Smooth muscle cell (in vitro differentiated cells): ENCODE results near the gene SPI1. TPM values are rescaled to one million over a fixed set of nuclear protein-coding genes. Genes with fewer than 3 reads are reported as not detected.

Experiments used
- DNase-seq: peaks from one replicate; lab custom pipeline; 2025; ENCODE audit not compliant: unreplicated experiment; lab: John Stamatoyannopoulos, UW
- H2AFZ ChIP-seq: fragments of 200-600 bp; sonication (generic); 2 replicates; pipeline ENCODE4 v1.6.0; 2016; ENCODE audit warnings: antibody characterized with exemption, low read depth, mild to moderate bottlenecking
- H3F3A ChIP-seq: fragments of 200-600 bp; sonication (generic); 2 replicates; pipeline ENCODE4 v1.6.0; 2017; ENCODE audit warnings: antibody characterized with exemption, low read depth
- H3K27ac ChIP-seq: fragments of 200-600 bp; sonication (generic); 2 replicates; pipeline ENCODE4 v1.5.1; 2016; ENCODE audit warnings: low read depth, mild to moderate bottlenecking
- H3K27me3 ChIP-seq: fragments of 200-600 bp; sonication (generic); 2 replicates; pipeline ENCODE4 v1.6.1; 2016; ENCODE audit warnings: low read depth, mild to moderate bottlenecking
- H3K36me3 ChIP-seq: fragments of 200-600 bp; sonication (generic); 2 replicates; pipeline ENCODE4 v1.5.1; 2016; ENCODE audit warnings: low read depth
- H3K4me1 ChIP-seq: fragments of 200-600 bp; sonication (generic); 2 replicates; pipeline ENCODE4 v1.5.1; 2016; ENCODE audit warnings: low read depth
- H3K4me2 ChIP-seq: fragments of 200-600 bp; sonication (generic); 2 replicates; pipeline ENCODE4 v1.6.0; 2016; ENCODE audit warnings: mild to moderate bottlenecking
- H3K4me3 ChIP-seq: fragments of 200-600 bp; sonication (generic); 2 replicates; pipeline ENCODE4 v1.5.1; 2016; ENCODE audit warnings: mild to moderate bottlenecking
- H3K79me2 ChIP-seq: fragments of 200-600 bp; sonication (generic); 2 replicates; pipeline ENCODE4 v1.6.0; 2016; ENCODE audit warnings: low read depth, mild to moderate bottlenecking
- H3K9ac ChIP-seq: fragments of 200-600 bp; sonication (generic); 2 replicates; pipeline ENCODE4 v1.6.0; 2016; ENCODE audit warnings: low read depth
- H3K9me3 ChIP-seq: fragments of 200-600 bp; sonication (generic); replicated peaks from 2 replicates; pipeline ENCODE4 v1.5.1; 2016; ENCODE audit warnings: low read depth
- H4K20me1 ChIP-seq: fragments of 200-600 bp; sonication (generic); 2 replicates; pipeline ENCODE4 v1.6.0; 2016; ENCODE audit warnings: low read depth
- CTCF ChIP-seq: fragments of 200-600 bp; sonication (generic); IDR thresholded peaks from 2 replicates; pipeline ENCODE4 v1.5.1; 2017; ENCODE audit warnings: borderline replicate concordance, mild to moderate bottlenecking, antibody characterized with exemption; ENCODE audit not compliant: insufficient read depth, poor library complexity, severe bottlenecking
- WGBS: methylation state at CpG from one replicate; pipeline ENCODE4 v1.1.7; 2016; ENCODE audit warnings: low lambda C conversion rate; 5-methylcytosine and 5-hydroxymethylcytosine counted together
- polyA plus RNA-seq: library from polyadenylated mRNA; unstranded; fragments of >200 nt; fragmentation: Nextera tagmentation; extraction: Ambion mirVana; gene quantifications from 2 replicates; pipeline ENCODE4 v1.2.1, GENCODE V29; 2016
- total RNA-seq: library from RNA; depleted of rRNA; stranded (reverse); fragments of >200 nt; gene quantifications from 2 replicates; pipeline ENCODE4 v1.2.3, GENCODE V29; 2014

Gene SPI1
- total and polyA plus RNA-seq, 2 experiments from 2014 or later = not detected

- no peak within 1 kb of the TSS for H3K27ac ChIP-seq
- H4K20me1 ChIP-seq = no peaks in the 10 kb centered on the region
- TF ChIP-seq CTCF = no peak
- no peak within 1 kb of the TSS for H3K4me2 ChIP-seq
- DNase-seq = no peak
- H3K4me3 ChIP-seq = no peak within 1 kb of the TSS
- no peaks in the 10 kb centered on the region for H3K9me3 ChIP-seq
- no peak within 1 kb of the TSS for H2AFZ ChIP-seq
- H3K4me1 ChIP-seq = no peaks in the 10 kb centered on the region
- WGBS = 88% methylated on average over 5 of the region's 5 CpGs
- H3K36me3 ChIP-seq = no peaks in the 10 kb centered on the region
- no peaks in the 10 kb centered on the region for H3K79me2 ChIP-seq
- H3F3A ChIP-seq = peaks cover 3% of the 10 kb centered on the region
- H3K27me3 ChIP-seq = no peaks in the 10 kb centered on the region
- H3K9ac ChIP-seq = no peak within 1 kb of the TSS
Observed at GRCh38 chr11:47352556-47352955, 25.8 kb downstream of the SPI1 start, which contains the start of gene MYBPC3. Gene MYBPC3, minus strand, starts transcription at chr11:47352702. Its CDS starts 55 bp downstream, at chr11:47352647.

- H3K4me1 ChIP-seq = no peaks in the 10 kb centered on the region
Observed at GRCh38 chr11:47351156-47352126, 26.9 kb downstream of the SPI1 start.

DNA sequence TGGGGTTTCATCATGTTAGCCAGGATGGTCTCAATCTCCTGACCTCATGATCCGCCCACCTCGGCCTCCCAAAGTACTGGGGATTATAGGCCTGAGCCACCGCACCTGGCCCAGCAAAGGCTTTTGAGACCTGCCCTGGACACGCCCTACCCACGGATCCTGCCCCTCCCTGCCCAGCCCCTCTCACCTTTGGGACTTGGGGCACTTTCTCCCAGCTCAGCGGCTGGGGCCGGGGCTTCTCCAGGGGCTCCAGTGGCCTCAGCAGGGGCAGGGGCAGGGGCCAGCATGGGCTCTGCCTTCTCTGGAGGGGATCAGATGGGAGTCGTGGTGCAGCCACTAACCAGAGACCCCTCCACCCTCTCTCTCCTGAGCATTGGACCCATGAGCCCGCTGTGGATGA lies 28.0 kb downstream of the SPI1 start:
- H3K79me2 ChIP-seq = no peaks in the 10 kb centered on the region
- H3K9ac ChIP-seq = no peak overlapping the region

More at GRCh38 chr11:47351156-47352126, 26.9 kb downstream of the SPI1 start:
- Histone ChIP-seq H3K27me3 (no peaks in the 10 kb centered on the region), H3K36me3 (no peaks in the 10 kb centered on the region), H3K27ac (no peak overlapping the region), H3K4me2 (no peak overlapping the region), H3K4me3 (no peak overlapping the region), H4K20me1 (no peaks in the 10 kb centered on the region), H3F3A (peaks cover 3% of the 10 kb centered on the region), H3K9me3 (no peaks in the 10 kb centered on the region), H3K79me2 (no peaks in the 10 kb centered on the region), H3K9ac (no peak overlapping the region), H2AFZ (no peak overlapping the region)
- DNase-seq = no peak
- 91% methylated on average over 29 of the region's 29 CpGs for WGBS
- TF ChIP-seq CTCF = no peak

More for the DNA sequence above, 28.0 kb downstream of the SPI1 start:
- Histone ChIP-seq H4K20me1 (no peaks in the 10 kb centered on the region), H3F3A (peaks cover 3% of the 10 kb centered on the region), H3K9me3 (no peaks in the 10 kb centered on the region), H3K4me1 (peaks cover under 1% of the 10 kb centered on the region), H3K36me3 (no peaks in the 10 kb centered on the region), H2AFZ (no peak overlapping the region), H3K4me3 (no peak overlapping the region), H3K27ac (no peak overlapping the region), H3K27me3 (no peaks in the 10 kb centered on the region), H3K4me2 (no peak overlapping the region)
- 89% methylated on average over 9 of the region's 9 CpGs for WGBS
- no peak for TF ChIP-seq CTCF
- no peak for DNase-seq
